ENCODE measurements around the gene GATC. TPM values are rescaled to one million over a fixed set of nuclear protein-coding genes. Genes with fewer than 3 reads are reported as not detected.

The GATC gene
- total and polyA plus RNA-seq, 2 of the 4 experiments (the other 2 are of a cell fraction), result 8.7 to 16.5 TPM

- no CpG with 5 or more reads among the region's 5 CpGs for WGBS, 2 experiments (ENCODE audit: extremely low coverage in 2 of 2, insufficient read length in 1 of 2)
- DNase-seq (no peak), ATAC-seq (ENCODE audit: low read depth) (no peak)
- H3K56ac ChIP-seq (ENCODE audit: extremely low read depth, insufficient read depth, low read length), result no peak overlapping the region
- H2BK5ac ChIP-seq (ENCODE audit: low read depth, low read length, poor library complexity, severe bottlenecking), result no peak overlapping the region
- H3K36me3 ChIP-seq (ENCODE audit: control insufficient read depth, insufficient read depth, low read length), result peaks cover 43% of the 10 kb centered on the region
- H2AK5ac ChIP-seq (ENCODE audit: low read depth, low read length), result no peak overlapping the region
- TF ChIP-seq RFX5 (IDR thresholded peaks at IDR 0.05; ENCODE audit: low read depth, low read length), result no peak
- no peak overlapping the region for H3K27ac ChIP-seq (ENCODE audit: insufficient read depth, low read length)
- H4K5ac ChIP-seq (ENCODE audit: low read depth, low read length), result no peak overlapping the region
- ChIA-PET CTCF (interaction anchor here (0.6 to 0.7 kb wide), 2 partner anchors 18 to 149 kb away, joined by 3 to 4 read pairs; no protein-coding TSS in a partner anchor), POLR2A (ENCODE audit: unreplicated experiment) (no interaction called here)
- H2BK20ac ChIP-seq (ENCODE audit: low read depth, low read length), result no peak overlapping the region
- H2BK15ac ChIP-seq (ENCODE audit: low read depth, low read length), result no peak overlapping the region
- H4K8ac ChIP-seq (ENCODE audit: low read depth in 2 of 2, low read length in 2 of 2), result no peak overlapping the region
- H3K9me1 ChIP-seq (ENCODE audit: insufficient read depth, low read length), result no peaks in the 10 kb centered on the region
- dilution Hi-C loops (cut with HindIII; ENCODE audit: low sequenced_read_pairs, unreplicated experiment) (no loop called here), in situ Hi-C loops (cut with MboI; ENCODE audit: low sequenced_read_pairs) (no loop called here), intact Hi-C loops (cut with micrococcal nuclease) (no loop called here)
- no peak overlapping the region for H3K4me3 ChIP-seq (ENCODE audit: insufficient read depth, low read depth, low read length)
- H3K79me1 ChIP-seq (ENCODE audit: low read depth in 1 of 2, low read length in 2 of 2), result peaks cover 37 to 68% of the 10 kb centered on the region in 2 experiments
- no peak overlapping the region for H2AFZ ChIP-seq (replicated peaks; ENCODE audit: low read length, poor library complexity)
- no peak overlapping the region for H2AK9ac ChIP-seq (replicated peaks; ENCODE audit: low read depth, low read length, poor library complexity)
- no peak overlapping the region for H3K9ac ChIP-seq (ENCODE audit: low read depth, low read length)
- BruUV-seq (replicated peaks), result no TSS peak
- H3K9me3 ChIP-seq (ENCODE audit: control insufficient read depth, insufficient read depth, low read length), result no peaks in the 10 kb centered on the region
- no peaks in the 10 kb centered on the region for H3K27me3 ChIP-seq (ENCODE audit: control insufficient read depth, insufficient read depth, low read length)
- H3K4me1 ChIP-seq (ENCODE audit: control insufficient read depth, insufficient read depth, low read length), result peaks cover 4% of the 10 kb centered on the region; the same call in 1 of the 2 replicates
- no peak overlapping the region for H3K23ac ChIP-seq (ENCODE audit: low read depth, low read length)
- no peak overlapping the region for H3K4me2 ChIP-seq (ENCODE audit: low read depth, low read length)
- no peak overlapping the region for H2BK120ac ChIP-seq (ENCODE audit: low read depth, low read length)
- H3K14ac ChIP-seq (replicated peaks; ENCODE audit: low read depth, low read length), result no peak overlapping the region
- no peak overlapping the region for H3K18ac ChIP-seq (ENCODE audit: low read depth, low read length)
- H4K20me1 ChIP-seq (ENCODE audit: insufficient read depth, low read length), result peaks cover 52% of the 10 kb centered on the region
- no peak overlapping the region for H3K4ac ChIP-seq (ENCODE audit: low read depth, low read length)
- H4K91ac ChIP-seq (ENCODE audit: insufficient read depth, low read depth, low read length), result no peak overlapping the region
Observed at GRCh38 chr12:120465756-120466155, 19.5 kb downstream of the GATC start.
